Measurements from ENCODE around the gene DEAF1. TPM values are rescaled to one million over a fixed set of nuclear protein-coding genes. Genes with fewer than 3 reads are reported as not detected.

DEAF1 gene
- total RNA-seq, 4 donors from 2014 or later, result 14.8 to 42.4 (median 25.2) TPM

GRCh38 chr11:665704-666281, 29.2 kb downstream of the DEAF1 start:
- Histone ChIP-seq H3K9me3 (no peaks in the 10 kb centered on the region), H3K27me3 (no peaks in the 10 kb centered on the region), H3K36me3 (no peaks in the 10 kb centered on the region), H3K4me3 (peak overlapping the region in 1 of 4 donors; percentile 5), H3K4me1 (peaks cover 9 to 13% of the 10 kb centered on the region in 2 donors), H3K27ac (peak overlapping the region; percentile 4 to 74 (median 64))
- DNase-seq (peak; percentile 43 to 68), ATAC-seq (peak; percentile 88 to 92)
- intact Hi-C loops (cut with DNase I; ENCODE audit: low total_unique reads), result no loop called here
- in situ Hi-C loops (cut with MboI; ENCODE audit: low sequenced_read_pairs in 4 of 4), result no loop called here
- TF ChIP-seq CTCF (IDR thresholded peaks at IDR 0.05 in 4 of 5, conservative IDR thresholded peaks at IDR 0.05 in 1 of 5) (no peak), POLR2A (IDR thresholded peaks at IDR 0.05) (no peak)

- DNase-seq, result peak in 1 of 2 donors; percentile 55
- no peaks in the 10 kb centered on the region for H3K36me3 ChIP-seq
- H3K27ac ChIP-seq, result peak overlapping the region; percentile 4 to 74 (median 64)
- H3K4me3 ChIP-seq, result peak overlapping the region in 1 of 4 donors; percentile 5
- TF ChIP-seq POLR2A (IDR thresholded peaks at IDR 0.05) (no peak), CTCF (IDR thresholded peaks at IDR 0.05 in 4 of 5, conservative IDR thresholded peaks at IDR 0.05 in 1 of 5) (no peak)
- intact Hi-C loops (cut with DNase I; ENCODE audit: low total_unique reads) (no loop called here), in situ Hi-C loops (cut with MboI; ENCODE audit: low sequenced_read_pairs in 4 of 4) (no loop called here)
- peaks cover 9 to 13% of the 10 kb centered on the region in 2 donors for H3K4me1 ChIP-seq
- ATAC-seq, result peak; percentile 14 to 51
- H3K9me3 ChIP-seq, result no peaks in the 10 kb centered on the region
- H3K27me3 ChIP-seq, result no peaks in the 10 kb centered on the region
Measured at GRCh38 chr11:665062-665703, 29.8 kb downstream of the DEAF1 start.

GRCh38 chr11:662689-663274, 32.2 kb downstream of the DEAF1 start:
- no peak for TF ChIP-seq POLR2A (IDR thresholded peaks at IDR 0.05)
- TF ChIP-seq CTCF (IDR thresholded peaks at IDR 0.05 in 4 of 5, conservative IDR thresholded peaks at IDR 0.05 in 1 of 5), result peak; percentile 26 to 81 (median 63)
- ATAC-seq (no peak), DNase-seq (peak in 1 of 2 donors; percentile 48)
- Histone ChIP-seq H3K27ac (no peak overlapping the region), H3K4me1 (peaks cover 9 to 13% of the 10 kb centered on the region in 2 donors), H3K36me3 (peaks cover 0 to 5% of the 10 kb centered on the region in 2 donors), H3K9me3 (no peaks in the 10 kb centered on the region), H3K27me3 (no peaks in the 10 kb centered on the region), H3K4me3 (no peak overlapping the region)
- in situ Hi-C loops (cut with MboI; ENCODE audit: low sequenced_read_pairs in 4 of 4), result no loop called here
- intact Hi-C loops (cut with DNase I; ENCODE audit: low total_unique reads), result loop anchor here (1.0 to 5.0 kb wide), 2 partner anchors 66 to 135 kb away; partner anchors contain the start of gene SLC25A22

GRCh38 chr11:660681-661444, 34.2 kb downstream of the DEAF1 start:
- DNase-seq (no peak), ATAC-seq (no peak)
- Histone ChIP-seq H3K27me3 (no peaks in the 10 kb centered on the region), H3K36me3 (peaks cover 0 to 5% of the 10 kb centered on the region in 2 donors), H3K9me3 (no peaks in the 10 kb centered on the region), H3K4me1 (peaks cover 7 to 8% of the 10 kb centered on the region in 2 donors), H3K4me3 (no peak overlapping the region), H3K27ac (no peak overlapping the region)
- intact Hi-C loops (cut with DNase I; ENCODE audit: low total_unique reads) (loop anchor here (5.0 kb wide), 1 partner anchor 136 kb away; the partner anchor contains the start of gene SLC25A22), in situ Hi-C loops (cut with MboI; ENCODE audit: low sequenced_read_pairs in 4 of 4) (no loop called here)
- TF ChIP-seq POLR2A (IDR thresholded peaks at IDR 0.05) (no peak), CTCF (IDR thresholded peaks at IDR 0.05 in 4 of 5, conservative IDR thresholded peaks at IDR 0.05 in 1 of 5) (no peak)

Data from gastrocnemius medialis (tissue), 4 donors.